ENCODE data around the gene GBP7.

The GBP7 gene

GRCh38 chr1:89172468-89173143 is 3.2 kb downstream of the GBP7 start:
- DNase-seq (ENCODE audit: low spot score), result no peak
- no peak for TF ChIP-seq CTCF (IDR thresholded peaks at IDR 0.05; ENCODE audit: extremely low read depth, insufficient read depth, missing control alignments)
- in situ Hi-C loops (cut with MboI; ENCODE audit: low pct_unique_long_range_greater_than_20kb, low sequenced_read_pairs, unreplicated experiment), result no loop called here

GRCh38 chr1:89171067-89171438 is 4.8 kb downstream of the GBP7 start:
- in situ Hi-C loops (cut with MboI; ENCODE audit: low pct_unique_long_range_greater_than_20kb, low sequenced_read_pairs, unreplicated experiment), result no loop called here
- no peak for DNase-seq (ENCODE audit: low spot score)
- TF ChIP-seq CTCF (IDR thresholded peaks at IDR 0.05; ENCODE audit: extremely low read depth, insufficient read depth, missing control alignments), result no peak

- in situ Hi-C loops (cut with MboI; ENCODE audit: low pct_unique_long_range_greater_than_20kb, low sequenced_read_pairs, unreplicated experiment), result no loop called here
- DNase-seq (ENCODE audit: low spot score), result no peak
- no peak for TF ChIP-seq CTCF (IDR thresholded peaks at IDR 0.05; ENCODE audit: extremely low read depth, insufficient read depth, missing control alignments)
Observed at GRCh38 chr1:89170170-89171066, 5.4 kb downstream of the GBP7 start.

GRCh38 chr1:89169166-89169565 is 6.6 kb downstream of the GBP7 start:
- no peak for TF ChIP-seq CTCF (IDR thresholded peaks at IDR 0.05; ENCODE audit: extremely low read depth, insufficient read depth, missing control alignments)
- in situ Hi-C loops (cut with MboI; ENCODE audit: low pct_unique_long_range_greater_than_20kb, low sequenced_read_pairs, unreplicated experiment), result no loop called here
- DNase-seq (ENCODE audit: low spot score), result no peak

GRCh38 chr1:89167590-89168230 is 8.1 kb downstream of the GBP7 start:
- no peak for DNase-seq (ENCODE audit: low spot score)
- TF ChIP-seq CTCF (IDR thresholded peaks at IDR 0.05; ENCODE audit: extremely low read depth, insufficient read depth, missing control alignments), result no peak
- in situ Hi-C loops (cut with MboI; ENCODE audit: low pct_unique_long_range_greater_than_20kb, low sequenced_read_pairs, unreplicated experiment), result no loop called here

- DNase-seq (ENCODE audit: low spot score), result no peak
- no peak for TF ChIP-seq CTCF (IDR thresholded peaks at IDR 0.05; ENCODE audit: extremely low read depth, insufficient read depth, missing control alignments)
- in situ Hi-C loops (cut with MboI; ENCODE audit: low pct_unique_long_range_greater_than_20kb, low sequenced_read_pairs, unreplicated experiment), result no loop called here
Observed at GRCh38 chr1:89166705-89167104, 9.1 kb downstream of the GBP7 start.

Measured in GM13977 (cell line).